GM19438 (cell line): Measurements from ENCODE around the gene WNT8B.
A peak's percentile ranks its signal among the peaks of the same experiment; 100 is the strongest.

Experiments used
- ATAC-seq: cut with Tn5 transposase; IDR thresholded peaks from one replicate; pipeline ENCODE4 v1.9.1; 2021; ENCODE audit warnings: low read depth; ENCODE audit not compliant: unreplicated experiment

The WNT8B gene, protein sequence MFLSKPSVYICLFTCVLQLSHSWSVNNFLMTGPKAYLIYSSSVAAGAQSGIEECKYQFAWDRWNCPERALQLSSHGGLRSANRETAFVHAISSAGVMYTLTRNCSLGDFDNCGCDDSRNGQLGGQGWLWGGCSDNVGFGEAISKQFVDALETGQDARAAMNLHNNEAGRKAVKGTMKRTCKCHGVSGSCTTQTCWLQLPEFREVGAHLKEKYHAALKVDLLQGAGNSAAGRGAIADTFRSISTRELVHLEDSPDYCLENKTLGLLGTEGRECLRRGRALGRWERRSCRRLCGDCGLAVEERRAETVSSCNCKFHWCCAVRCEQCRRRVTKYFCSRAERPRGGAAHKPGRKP

DNA sequence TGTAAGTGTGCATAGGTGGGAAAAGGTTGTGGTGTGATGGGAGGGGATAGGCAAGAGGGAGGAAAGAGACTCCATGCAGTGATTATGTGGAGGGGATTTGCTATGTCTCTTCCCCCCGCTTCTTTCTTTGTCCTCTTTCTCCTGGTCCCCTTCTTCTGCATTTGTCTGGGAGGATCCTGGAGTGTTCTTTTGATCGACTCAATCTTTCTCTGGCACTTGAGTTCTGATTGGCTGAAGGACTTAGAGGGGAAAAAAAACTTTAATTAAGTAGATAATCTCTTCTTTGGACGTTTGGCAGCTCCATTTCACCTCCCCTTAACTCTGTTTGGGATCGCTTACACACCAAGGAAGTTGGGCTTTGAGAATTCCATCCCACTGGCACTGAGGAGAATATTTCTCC, at the start of gene WNT8B:
TSS of gene WNT8B (plus strand) at position 301 of the 400 bp plus-strand sequence. CDS start 160 bp downstream, outside the sequence.
- no peak for ATAC-seq

DNA sequence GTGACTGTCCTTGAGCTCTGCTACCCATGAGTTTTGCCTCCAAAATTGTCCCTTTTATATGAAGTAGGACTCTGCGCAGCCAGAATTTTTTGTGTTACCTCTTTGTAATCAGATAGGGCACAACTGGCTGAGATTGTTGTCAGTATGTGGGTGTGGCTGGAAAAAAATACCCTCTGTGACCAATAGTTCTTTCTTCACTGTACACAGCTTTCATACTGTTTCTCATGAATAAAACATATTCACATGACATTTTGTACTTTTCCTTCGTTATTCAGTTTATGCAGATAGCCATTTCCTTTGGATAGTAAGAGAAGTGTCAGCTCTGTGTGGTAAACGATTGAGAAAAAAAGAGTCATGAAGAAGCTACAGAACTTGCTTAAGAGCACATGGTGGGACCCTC, 49.6 kb upstream of the WNT8B start:
- ATAC-seq: no peak

DNA sequence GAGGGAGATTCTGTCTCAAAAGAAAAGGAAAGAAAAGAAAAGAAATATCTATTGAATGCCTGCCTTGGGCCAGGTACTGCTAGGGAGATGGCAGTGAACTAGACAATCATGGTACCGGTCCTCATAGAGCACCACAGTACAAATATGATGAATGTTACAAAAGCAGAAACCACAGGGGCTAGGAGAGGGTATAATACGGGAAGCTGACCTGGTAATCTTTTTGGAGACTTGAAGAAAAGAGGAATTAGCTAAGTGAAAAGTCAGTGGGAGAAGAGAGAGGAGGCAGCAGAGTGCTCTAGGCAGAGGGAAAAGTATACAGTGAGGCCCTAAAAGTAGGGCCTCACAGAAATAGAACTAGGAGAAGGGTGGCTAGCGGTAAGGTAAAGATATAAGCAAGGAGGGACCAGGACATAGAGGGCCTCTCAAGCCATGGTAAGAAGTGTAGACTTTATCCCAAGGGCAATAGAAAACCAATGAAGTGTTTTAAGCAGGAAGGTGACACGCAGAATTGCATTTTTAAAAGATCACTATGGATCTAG, 42.8 kb upstream of the WNT8B start:
- no peak for ATAC-seq

DNA sequence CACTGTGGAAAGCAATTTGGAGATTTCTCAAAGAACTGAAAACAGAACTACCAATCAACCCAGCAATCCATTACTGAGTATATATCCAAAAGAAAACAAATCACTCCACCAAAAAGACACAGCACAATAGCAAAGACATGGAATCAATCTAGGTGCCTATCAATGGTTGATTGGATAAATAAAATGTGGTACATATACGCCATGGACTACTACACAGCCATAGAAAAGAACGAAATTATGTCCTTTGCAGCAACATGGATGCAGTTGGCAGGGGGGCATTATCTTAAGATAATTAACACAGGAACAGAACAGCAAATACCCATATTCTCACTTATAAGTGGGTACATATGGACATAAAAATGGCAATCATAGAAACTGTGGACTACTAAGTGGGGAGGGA, 35.4 kb upstream of the WNT8B start:
- ATAC-seq: no peak

DNA sequence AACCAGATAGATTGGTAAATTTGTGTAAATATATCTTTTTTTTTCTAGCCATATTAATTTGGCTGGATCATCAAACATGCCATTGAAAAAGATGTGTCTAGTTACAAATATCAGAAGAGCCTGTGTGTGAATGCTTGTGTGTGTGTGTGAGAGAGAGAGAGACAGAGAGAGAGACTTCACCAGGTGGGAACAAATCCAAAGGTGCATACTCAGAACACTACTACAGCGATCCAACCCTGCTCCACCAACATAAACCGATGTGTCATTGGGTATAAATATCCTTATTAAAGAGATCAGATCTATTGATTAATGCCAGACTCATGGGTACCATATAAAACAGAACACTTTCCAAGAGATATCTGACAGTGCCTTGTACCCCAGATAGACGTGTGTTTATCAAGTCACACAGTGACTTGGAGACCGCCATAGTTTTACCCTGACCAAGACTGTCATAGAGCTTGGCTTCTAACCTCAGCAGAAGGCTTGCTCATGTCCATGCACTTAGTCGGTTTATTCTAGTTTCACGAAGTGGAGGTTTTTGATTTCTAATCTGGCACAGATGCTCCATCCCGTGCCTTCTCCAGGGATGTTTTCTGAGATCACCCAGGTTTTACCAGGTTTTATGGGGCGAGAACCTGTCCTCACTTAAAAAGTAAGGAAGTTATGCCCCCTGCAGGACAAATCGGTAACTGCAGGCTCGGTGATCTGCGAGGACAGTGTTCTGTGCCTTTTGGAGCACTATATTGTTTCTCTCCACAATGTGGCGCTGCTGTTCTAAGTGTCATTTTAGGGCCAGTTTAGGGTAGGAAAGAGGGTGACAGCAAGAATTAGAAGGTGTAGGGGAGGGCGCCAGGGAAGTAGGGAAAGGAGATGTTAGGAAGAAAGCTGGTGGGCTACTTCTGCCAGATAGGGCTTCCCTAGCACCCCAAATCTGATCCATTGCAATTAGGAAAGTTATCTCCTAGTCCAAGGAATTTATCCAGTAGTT, 29.3 kb upstream of the WNT8B start:
- ATAC-seq: peak; percentile 81

DNA sequence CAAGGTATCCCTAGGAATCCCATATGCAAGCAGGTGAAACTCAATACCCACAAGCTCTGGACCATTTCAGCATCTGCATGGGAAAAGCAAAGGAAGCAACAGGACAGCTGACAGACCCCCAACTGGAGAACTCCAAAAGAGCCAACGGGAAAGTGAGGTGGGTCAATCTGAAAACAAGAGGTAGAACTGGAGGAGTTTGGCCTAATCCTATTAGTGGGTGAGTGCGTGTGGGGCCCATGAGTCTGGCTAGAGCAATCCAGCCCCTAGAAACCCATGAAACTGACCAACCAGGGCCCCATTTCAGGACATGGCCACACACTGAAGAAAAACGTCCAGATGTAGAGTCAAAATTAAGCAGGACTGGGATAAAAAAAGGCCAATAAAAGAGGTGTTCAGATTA, 26.6 kb upstream of the WNT8B start:
- ATAC-seq: no peak

DNA sequence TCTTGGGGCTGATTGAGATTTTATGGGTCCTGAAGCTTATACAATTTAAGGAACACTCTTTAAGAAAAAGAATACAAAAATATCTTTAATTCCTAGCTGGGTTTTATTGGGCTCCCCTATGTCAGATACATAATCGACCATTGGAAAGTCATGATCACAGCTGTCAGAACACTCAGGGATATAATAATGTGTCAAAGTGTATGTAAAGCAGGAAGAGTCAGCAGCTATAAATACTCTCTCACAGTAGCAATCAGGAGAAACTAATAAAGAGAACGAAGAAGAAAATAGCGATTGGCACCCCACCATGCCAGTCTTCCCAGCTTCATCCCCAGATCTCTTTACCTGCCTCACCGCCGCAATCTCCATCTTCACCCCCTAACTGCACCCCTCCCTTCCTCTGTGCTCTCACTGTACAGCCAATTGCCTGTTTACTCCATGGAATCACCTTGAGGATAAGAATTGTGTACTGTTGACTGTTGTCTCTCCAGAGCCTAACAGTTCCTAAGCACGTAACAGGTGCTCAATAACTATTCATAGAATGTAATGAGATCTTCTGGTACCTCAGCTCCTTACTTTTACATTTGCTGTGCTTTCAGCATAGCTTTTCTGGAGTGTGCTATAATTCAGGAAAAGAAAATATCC, 24.0 kb upstream of the WNT8B start:
- ATAC-seq: no peak

DNA sequence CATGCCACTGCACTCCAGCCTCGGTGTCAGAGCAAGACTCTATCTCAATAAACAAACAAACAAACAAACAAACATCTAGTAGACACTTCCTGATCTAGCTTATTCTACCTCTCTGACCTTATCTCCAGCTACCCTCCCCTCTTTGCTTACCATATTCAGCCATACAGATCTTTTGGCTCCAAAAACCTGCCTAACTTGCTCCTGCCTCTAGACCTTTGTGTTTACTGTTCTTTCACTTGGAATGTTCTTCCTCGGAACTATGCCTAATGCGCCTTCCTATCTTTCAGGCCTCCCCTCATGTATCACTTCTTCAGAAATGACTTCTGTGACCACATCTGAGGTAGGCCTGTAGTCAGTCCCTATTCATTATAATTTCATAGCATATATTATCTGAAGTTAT, 20.3 kb upstream of the WNT8B start:
- no peak for ATAC-seq

DNA sequence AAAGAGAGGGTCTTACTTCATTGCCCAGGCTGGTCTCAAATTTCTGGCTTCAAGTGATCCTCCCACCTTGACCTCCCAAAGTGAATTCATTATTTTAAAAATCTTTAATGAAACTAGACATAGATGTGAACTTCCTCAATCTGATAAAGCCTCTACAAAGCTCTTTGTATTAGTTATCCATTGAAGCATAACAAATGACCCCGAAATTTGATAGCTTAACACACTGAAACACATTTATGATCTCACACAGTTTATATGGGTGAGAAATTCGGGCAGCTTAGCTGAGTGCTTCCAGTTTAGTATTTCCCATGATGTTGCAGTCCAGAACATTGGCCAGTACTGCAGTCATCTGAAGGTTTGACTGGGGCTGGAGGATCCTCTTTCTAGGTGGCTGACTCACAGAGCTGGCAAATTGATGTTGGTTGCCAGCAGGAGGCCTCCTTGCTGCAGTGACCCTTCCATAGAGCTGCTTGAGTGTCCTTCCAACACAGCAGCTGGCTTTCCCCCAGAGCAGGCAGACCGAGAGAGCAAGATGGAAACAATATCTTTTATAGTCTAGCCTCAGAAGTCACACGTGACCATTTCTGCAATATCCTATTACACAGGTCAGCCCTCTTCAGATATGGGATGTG, 16.6 kb upstream of the WNT8B start:
- no peak for ATAC-seq

DNA sequence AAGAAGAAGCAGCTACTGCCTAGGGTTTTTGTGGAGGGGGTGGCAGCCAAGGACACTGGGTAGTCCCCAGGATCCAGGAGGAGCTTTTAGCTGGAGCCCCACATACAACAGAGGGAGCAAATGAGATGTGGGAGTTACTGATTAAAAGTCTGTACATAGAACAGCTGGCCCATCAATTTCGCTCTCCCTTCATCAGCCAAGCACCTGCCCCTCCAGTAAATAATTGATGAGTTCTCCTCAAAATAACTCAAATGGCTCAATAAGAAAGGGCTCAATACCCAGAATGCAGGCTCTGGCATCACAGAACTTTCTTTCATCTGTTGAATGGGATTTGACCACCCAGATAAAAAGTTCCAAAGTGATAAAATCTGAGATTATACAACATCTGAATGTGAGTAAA, 15.1 kb upstream of the WNT8B start:
- ATAC-seq: no peak

DNA sequence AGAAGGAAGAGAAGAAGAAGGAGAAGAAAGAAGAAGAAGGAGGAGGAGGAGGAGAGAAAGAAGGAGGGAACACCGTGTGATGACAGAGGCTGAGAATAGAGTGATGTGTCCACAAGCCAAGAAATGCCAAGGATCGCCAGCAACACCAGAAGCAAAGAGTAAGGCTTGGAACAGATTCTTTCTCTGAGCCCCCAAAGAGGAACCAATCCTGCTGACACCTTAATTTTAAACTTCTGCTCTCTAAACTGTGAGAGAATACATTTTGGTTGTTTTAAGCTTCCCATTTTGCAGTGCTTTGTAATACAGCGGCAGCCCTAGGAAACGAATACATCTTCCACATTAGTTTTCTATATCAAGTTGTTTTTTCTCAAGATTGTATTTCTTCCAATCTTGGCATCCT, 13.9 kb upstream of the WNT8B start:
- no peak for ATAC-seq

DNA sequence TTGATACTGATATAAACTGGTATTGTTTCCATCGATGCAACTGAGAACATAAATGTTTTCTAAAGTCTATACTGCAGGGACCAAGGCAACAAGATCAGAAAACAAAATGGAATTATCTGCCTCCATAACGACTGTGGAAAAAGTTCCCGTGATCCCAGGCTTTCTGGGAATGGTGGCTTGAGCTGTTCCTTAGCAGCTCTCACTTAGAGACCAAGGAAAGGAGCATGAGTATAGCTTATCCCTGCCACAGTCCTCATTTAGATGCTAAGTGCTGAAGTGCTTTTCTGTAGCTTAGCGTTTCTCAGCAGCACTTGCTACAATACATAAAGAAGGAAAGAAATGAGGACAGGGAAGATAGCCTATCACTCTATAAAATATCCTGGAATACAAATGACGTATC, 5.5 kb downstream of the WNT8B start:
- ATAC-seq: no peak

DNA sequence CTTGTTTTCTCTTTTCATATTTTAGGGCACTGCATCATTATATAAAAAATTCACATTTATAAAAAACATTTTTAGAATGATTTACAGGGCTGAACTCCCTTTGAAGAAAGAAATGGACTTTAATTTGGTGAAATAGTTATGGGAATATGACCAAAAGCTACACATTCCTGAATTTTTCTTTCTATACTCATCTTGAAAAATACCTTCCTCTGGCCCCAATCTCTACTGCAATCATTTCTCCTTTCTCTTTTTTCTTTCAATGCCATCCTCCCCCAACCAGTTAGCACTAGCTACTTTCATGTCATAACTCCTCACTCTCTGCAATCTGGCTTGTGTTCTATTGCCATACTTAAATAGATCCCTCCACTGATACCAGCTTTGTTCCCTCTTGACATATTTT, 6.2 kb downstream of the WNT8B start:
- no peak for ATAC-seq

DNA sequence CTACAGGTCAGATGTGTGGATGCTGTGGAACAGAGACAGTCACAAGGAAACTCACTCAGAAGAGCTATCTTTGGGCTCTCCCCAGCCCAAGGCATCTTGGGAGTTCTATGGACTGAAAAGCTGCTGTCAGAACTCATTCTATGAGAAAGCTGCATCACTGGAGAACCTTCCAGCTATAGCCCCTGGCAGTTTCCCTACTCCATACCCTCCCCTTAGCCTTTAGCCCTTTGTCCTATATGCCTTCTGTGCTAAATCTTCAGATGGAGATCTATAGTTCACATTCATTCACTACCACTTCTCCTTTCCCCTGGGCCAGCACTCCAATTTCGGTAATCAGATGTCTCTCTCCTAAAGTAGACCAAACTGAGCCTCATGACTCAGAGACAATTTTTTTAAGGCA, 6.9 kb downstream of the WNT8B start:
- no peak for ATAC-seq

DNA sequence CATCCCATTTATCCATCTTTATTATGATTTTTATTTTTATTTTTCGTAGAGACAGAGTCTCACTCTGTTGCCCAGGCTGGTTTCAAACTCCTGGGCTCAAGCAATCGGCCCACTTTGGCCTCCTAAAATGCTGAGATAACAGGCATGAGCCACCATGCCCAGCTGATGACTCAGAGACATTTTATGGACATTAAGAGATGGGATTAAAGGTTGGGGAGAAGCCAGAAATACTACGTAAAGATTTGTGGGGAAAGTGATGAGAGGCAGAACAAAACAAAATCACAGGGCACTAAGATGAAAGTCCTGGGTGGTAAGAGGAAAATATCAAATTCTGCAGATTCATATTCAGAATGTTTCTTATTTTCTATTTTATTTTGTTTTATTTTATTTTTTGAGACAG, 7.6 kb downstream of the WNT8B start:
- no peak for ATAC-seq

DNA sequence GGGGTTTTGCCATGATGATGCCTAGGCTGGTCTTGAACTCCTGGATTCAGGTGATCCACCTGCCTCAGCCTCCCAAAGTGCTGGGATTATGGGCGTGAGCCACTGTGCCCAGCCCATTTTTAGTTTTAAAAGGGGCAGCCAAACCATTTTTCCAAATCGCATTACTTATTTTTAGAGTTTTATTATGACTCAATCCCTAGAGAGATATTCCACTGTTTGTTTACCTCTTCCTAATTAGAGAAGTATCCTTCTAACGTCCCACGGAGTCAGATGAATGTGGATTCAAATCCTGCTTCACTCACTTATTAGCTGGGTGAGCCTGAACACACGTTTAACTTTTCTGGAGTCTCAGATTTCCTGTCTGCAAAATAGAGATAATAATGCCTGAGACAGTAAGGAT, 15.2 kb downstream of the WNT8B start:
- no peak for ATAC-seq

DNA sequence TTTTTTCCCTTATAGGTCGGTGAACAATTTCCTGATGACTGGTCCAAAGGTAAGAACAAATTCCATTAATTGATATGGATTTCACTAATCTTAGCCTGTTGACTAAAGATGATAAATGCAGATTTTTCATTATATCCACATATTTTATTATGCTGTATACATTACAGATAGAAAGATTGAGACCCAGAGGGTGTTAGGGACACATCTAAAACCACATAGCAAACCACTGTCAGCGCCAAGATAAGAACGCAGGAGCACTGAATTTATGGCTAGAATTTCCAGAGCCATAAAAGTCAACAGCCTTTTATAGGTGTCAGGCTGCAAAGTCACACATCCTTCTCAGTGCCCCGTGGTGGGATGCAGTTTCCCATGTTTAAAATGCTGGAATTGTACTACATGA, 16.2 kb downstream of the WNT8B start:
- ATAC-seq: no peak

DNA sequence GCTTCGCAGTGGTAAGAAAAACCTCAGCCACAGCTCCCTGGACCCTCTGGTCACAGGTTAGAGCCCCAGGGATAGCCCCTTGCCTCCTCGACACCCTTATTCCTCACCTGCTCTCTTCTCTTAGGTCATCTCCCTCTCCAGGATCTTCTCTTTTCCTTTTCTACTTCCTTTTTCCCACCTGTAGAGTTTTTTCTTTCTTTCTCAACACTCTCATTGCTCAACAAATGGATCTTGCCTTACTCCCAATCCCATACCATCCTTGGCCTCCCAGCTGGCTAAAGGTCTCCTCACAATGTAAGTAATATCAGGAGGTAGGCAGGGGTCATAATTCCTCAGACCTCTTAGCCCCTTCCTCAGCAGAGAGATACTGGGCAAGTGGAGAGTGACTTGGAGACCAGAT, 17.2 kb downstream of the WNT8B start:
- ATAC-seq: no peak

DNA sequence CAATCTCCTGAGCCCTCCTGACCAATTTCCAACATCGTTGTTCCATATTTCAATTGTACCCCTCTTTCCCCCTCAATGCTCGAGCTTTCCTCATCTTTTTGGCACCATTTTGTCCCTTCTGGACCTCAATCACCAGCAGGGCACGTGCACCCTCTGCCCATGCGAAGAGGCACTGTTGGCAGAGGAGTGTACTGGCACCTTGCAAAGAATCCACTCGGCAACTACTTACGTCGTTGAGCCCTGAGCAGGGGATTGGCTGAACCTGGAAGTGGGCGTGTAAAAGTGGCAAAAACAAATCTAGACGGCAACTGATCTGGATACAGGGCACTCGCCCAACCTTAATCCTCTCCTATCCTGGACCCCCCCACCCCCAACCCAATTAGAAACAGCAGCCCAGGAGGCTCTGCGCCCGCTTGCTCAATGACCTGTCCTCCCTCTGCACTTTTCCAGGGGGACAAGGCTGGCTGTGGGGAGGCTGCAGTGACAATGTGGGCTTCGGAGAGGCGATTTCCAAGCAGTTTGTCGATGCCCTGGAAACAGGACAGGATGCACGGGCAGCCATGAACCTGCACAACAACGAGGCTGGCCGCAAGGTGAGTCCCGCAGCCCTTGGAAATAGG, 18.8 kb downstream of the WNT8B start:
- peak; percentile 97 for ATAC-seq

DNA sequence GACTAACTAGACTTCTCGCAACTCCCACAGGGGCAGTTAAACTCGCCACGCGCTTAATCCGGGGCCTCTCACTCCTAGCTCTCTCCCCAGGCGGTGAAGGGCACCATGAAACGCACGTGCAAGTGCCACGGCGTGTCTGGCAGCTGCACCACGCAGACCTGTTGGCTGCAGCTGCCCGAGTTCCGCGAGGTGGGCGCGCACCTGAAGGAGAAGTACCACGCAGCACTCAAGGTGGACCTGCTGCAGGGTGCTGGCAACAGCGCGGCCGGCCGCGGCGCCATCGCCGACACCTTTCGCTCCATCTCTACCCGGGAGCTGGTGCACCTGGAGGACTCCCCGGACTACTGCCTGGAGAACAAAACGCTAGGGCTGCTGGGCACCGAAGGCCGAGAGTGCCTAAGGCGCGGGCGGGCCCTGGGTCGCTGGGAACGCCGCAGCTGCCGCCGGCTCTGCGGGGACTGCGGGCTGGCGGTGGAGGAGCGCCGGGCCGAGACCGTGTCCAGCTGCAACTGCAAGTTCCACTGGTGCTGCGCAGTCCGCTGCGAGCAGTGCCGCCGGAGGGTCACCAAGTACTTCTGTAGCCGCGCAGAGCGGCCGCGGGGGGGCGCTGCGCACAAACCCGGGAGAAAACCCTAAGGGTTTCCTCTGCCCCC, 19.5 kb downstream of the WNT8B start:
- ATAC-seq: peak; percentile 52
